Stomach (tissue), 9 donors: ENCODE results near the gene LRCH4. TPM values are rescaled to one million over a fixed set of nuclear protein-coding genes. Genes with fewer than 3 reads are reported as not detected.

Source experiments
- DNase-seq, 2 donors: peaks; one replicate each; pipeline versions ENCODE4 v3.0.0 to v3.0.0-alpha.2; 2013 to 2019
- H3K27ac ChIP-seq, 5 donors: fragments of 200-600 bp in 4 of 5; sonication (generic) in 4 of 5; one replicate each; pipeline ENCODE4 v1.5.1; 2013 to 2019; ENCODE audit warnings: mild to moderate bottlenecking in 1 of 5, moderate library complexity in 1 of 5
- H3K27me3 ChIP-seq, 3 donors: fragments of 200-600 bp; sonication (generic); one replicate each; pipeline ENCODE4 v1.5.1; 2017 to 2019; ENCODE audit warnings: mixed run types in 1 of 3
- H3K36me3 ChIP-seq, 4 donors: fragments of 200-600 bp; sonication (generic); 1 replicate in 3 of 4; 2 replicates in 1 of 4; pipeline ENCODE4 v1.5.1; 2016 to 2019
- H3K4me1 ChIP-seq, 4 donors: fragments of 200-600 bp; sonication (generic); one replicate each; pipeline ENCODE4 v1.5.1; 2016 to 2019
- H3K4me3 ChIP-seq, 4 donors: fragments of 200-600 bp; sonication (generic) in 3 of 4; one replicate each; pipeline ENCODE4 v1.5.1; 2016 to 2019; ENCODE audit warnings: mild to moderate bottlenecking in 1 of 4
- H3K9me3 ChIP-seq, 4 donors: fragments of 200-600 bp; sonication (generic); one replicate each; pipeline ENCODE4 v1.5.1; 2016 to 2019
- CTCF ChIP-seq, 7 experiments: fragments of 450-650 bp in 4 of 7; fragments of 200-600 bp in 3 of 7; sonication (generic) in 3 of 7; IDR thresholded peaks; one replicate each; pipeline ENCODE4 v1.5.1; 2016 to 2019; ENCODE audit warnings: antibody characterized with exemption in 7 of 7, control low read depth in 2 of 7, mild to moderate bottlenecking in 1 of 7
- EP300 ChIP-seq: sonication (generic); formaldehyde crosslinking; IDR thresholded peaks from one replicate; pipeline ENCODE4 v1.6.1; 2017; ENCODE audit warnings: antibody characterized with exemption
- POLR2A ChIP-seq, 4 donors: fragments of 450-650 bp; IDR thresholded peaks; one replicate each; pipeline ENCODE4 v1.6.1; 2016; ENCODE audit warnings: antibody characterized with exemption in 4 of 4, control low read depth in 2 of 4, mild to moderate bottlenecking in 1 of 4, moderate library complexity in 1 of 4
- POLR2AphosphoS5 ChIP-seq, 3 donors: sonication (generic); formaldehyde crosslinking; IDR thresholded peaks; one replicate each; pipeline ENCODE4 v1.6.1; 2016; ENCODE audit warnings: antibody characterized with exemption in 3 of 3
- WGBS, 5 donors: extraction: QIAGEN DNeasy Blood & Tissue Kit in 3 of 5; methylation state at CpG; one replicate each; pipeline versions ENCODE4 v1.1.5 to v1.1.7; 2013 to 2018; 5-methylcytosine and 5-hydroxymethylcytosine counted together
- intact Hi-C: fragments of 100-400 bp; cut with DNase I; formaldehyde crosslinking; loops from one replicate; pipeline ENCODE4 v1.15.1; 2023; ENCODE audit warnings: low total_unique reads
- polyA plus RNA-seq, 3 donors: library from polyadenylated mRNA; stranded (reverse); fragments of 200-250 nt; gene quantifications; one replicate each; pipeline ENCODE4 v1.2.3, GENCODE V29; 2013
- total RNA-seq, 5 donors: library from RNA; depleted of rRNA; stranded (reverse); fragments of >200 nt; gene quantifications; one replicate each; pipeline versions ENCODE4 v1.1.0 to v1.2.3, GENCODE V29; 2014 to 2016
- donor health status: healthy with polysubstance abuse.
- donor health status: Bipolar disorder and iron deficiency.
- donor health status: healthy.

LRCH4 gene
- total and polyA plus RNA-seq, 8 donors = 23.5 to 263 (median 46.9) TPM

DNA sequence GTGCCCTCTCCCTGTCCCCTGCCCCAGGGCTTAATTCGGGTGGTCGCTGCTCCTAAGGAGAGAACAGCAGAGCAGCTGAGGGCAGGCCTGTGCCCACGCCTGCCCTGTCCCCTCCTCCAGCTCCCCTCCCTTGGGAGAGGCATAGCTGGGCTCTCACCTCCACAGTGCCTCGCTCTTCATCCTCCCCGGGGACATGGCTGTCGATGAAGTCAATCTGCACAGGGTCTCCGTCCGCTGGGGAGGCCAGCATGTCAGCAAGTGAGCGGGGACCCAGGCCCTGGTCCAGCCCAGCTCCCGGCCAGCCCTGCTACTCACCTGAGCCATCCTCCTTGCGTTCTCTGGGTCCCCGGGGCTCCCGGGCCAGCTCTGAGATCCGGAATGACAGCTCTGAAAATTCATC, 8.4 kb downstream of the LRCH4 start:
- H3K27me3 ChIP-seq = peaks cover 0 to 4% (median 0%) of the 10 kb centered on the region in 3 donors
- DNase-seq = no peak
- no peaks in the 10 kb centered on the region for H3K9me3 ChIP-seq
- H3K36me3 ChIP-seq = peaks cover 75 to 99% (median 98%) of the 10 kb centered on the region in 4 donors
- no peak overlapping the region for H3K4me3 ChIP-seq
- TF ChIP-seq CTCF (IDR thresholded peaks at IDR 0.05) (no peak), POLR2A (IDR thresholded peaks at IDR 0.05) (no peak), EP300 (no peak), POLR2AphosphoS5 (IDR thresholded peaks at IDR 0.05) (no peak)
- intact Hi-C loops = no loop called here
- H3K4me1 ChIP-seq = peaks cover 7 to 14% (median 8%) of the 10 kb centered on the region in 4 donors
- H3K27ac ChIP-seq = no peak overlapping the region
- 93 to 97% (median 94%) methylated on average over 11 to 14 of the region's 14 CpGs for whole genome bisulfite sequencing, 5 donors

- no peak for TF ChIP-seq CTCF (IDR thresholded peaks at IDR 0.05)
- TF ChIP-seq POLR2A (IDR thresholded peaks at IDR 0.05) = no peak
- TF ChIP-seq EP300 = no peak
- no peak for TF ChIP-seq POLR2AphosphoS5 (IDR thresholded peaks at IDR 0.05)
- Histone ChIP-seq H3K4me3 (no peak overlapping the region), H3K27me3 (peaks cover 0 to 7% (median 0%) of the 10 kb centered on the region in 3 donors), H3K4me1 (peaks cover 3 to 10% (median 4%) of the 10 kb centered on the region in 4 donors), H3K9me3 (no peaks in the 10 kb centered on the region), H3K27ac (no peak overlapping the region), H3K36me3 (peaks cover 72 to 98% (median 96%) of the 10 kb centered on the region in 4 donors)
- 89 to 96% (median 93%) methylated on average over 12 to 24 of the region's 24 CpGs for WGBS, 5 donors
- intact Hi-C loops = no loop called here
- no peak for DNase-seq
Observed at GRCh38 chr7:100577103-100577502, 8.8 kb downstream of the LRCH4 start.

GRCh38 chr7:100576384-100576993, 9.4 kb downstream of the LRCH4 start:
- no peak for TF ChIP-seq POLR2A (IDR thresholded peaks at IDR 0.05)
- no peak for TF ChIP-seq POLR2AphosphoS5 (IDR thresholded peaks at IDR 0.05)
- TF ChIP-seq EP300 = no peak
- no peak for TF ChIP-seq CTCF (IDR thresholded peaks at IDR 0.05)
- 90 to 96% (median 95%) methylated on average over 11 to 13 of the region's 13 CpGs for WGBS, 5 donors
- H3K4me3 ChIP-seq = no peak overlapping the region
- DNase-seq = no peak
- no peaks in the 10 kb centered on the region for H3K9me3 ChIP-seq
- H3K4me1 ChIP-seq = peaks cover 0 to 5% (median 2%) of the 10 kb centered on the region in 4 donors
- peaks cover 0 to 7% (median 0%) of the 10 kb centered on the region in 3 donors for H3K27me3 ChIP-seq
- H3K36me3 ChIP-seq = peaks cover 66 to 92% (median 90%) of the 10 kb centered on the region in 4 donors
- H3K27ac ChIP-seq = no peak overlapping the region
- intact Hi-C loops = no loop called here

- Histone ChIP-seq H3K27ac (no peak overlapping the region), H3K4me1 (peaks cover 0 to 11% (median 5%) of the 10 kb centered on the region in 4 donors), H3K27me3 (peaks cover 0 to 12% (median 0%) of the 10 kb centered on the region in 3 donors), H3K9me3 (no peaks in the 10 kb centered on the region), H3K36me3 (peaks cover 59 to 86% (median 84%) of the 10 kb centered on the region in 4 donors), H3K4me3 (no peak overlapping the region)
- WGBS, 5 donors = 83 to 96% (median 91%) methylated on average over 11 to 17 of the region's 17 CpGs
- intact Hi-C loops = no loop called here
- DNase-seq = no peak
- TF ChIP-seq POLR2A (IDR thresholded peaks at IDR 0.05) = no peak
- TF ChIP-seq CTCF (IDR thresholded peaks at IDR 0.05) = no peak
- TF ChIP-seq EP300 = no peak
- no peak for TF ChIP-seq POLR2AphosphoS5 (IDR thresholded peaks at IDR 0.05)
Observed at GRCh38 chr7:100575746-100576383, 10.1 kb downstream of the LRCH4 start.
